ENCODE results near the gene ARID1B. TPM values are rescaled to one million over a fixed set of nuclear protein-coding genes. Genes with fewer than 3 reads are reported as not detected.
A peak's percentile ranks its signal among the peaks of the same experiment; 100 is the strongest.

Gene ARID1B
- total RNA-seq, 1 experiment from 2014 or later = 13.9 TPM

DNA sequence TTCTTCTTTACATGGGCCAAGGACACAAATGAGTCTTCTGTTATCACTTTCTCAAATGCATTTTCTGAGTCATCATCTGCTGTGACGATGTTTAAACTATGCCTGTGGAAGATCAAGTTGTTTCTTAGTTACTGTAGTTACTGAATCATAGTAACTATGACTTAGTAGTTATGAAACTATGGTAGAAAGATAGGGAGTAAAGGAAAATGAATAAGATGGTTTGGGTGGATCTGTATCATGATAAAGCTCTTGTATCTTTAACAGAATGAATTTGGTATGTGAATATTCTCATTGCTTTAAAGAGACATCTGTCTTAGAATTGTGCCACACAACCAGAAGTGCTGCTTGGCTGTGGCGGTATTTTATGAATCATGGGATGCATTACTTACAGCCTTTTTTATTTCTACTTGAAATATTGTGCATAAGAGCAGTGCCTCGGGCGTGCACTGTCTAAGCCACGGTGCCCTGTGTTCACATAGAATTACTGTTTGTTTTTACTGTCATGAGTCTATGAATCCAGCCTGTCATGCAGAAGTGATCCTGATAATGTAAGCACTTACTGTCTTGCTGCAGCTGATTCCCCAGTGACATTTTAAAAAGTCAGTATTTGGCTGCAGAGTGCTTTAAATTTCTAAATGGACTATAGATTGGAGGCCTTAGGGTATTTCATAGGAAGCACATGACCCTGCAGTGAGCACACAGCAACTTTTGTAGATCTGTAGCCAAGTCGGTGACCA lies 330.9 kb downstream of the ARID1B start:
- DNase-seq (ENCODE audit: low read depth in 1 of 2, low spot score in 2 of 2) = peak in 1 of 2 experiments; percentile 73
- H3K4me3 ChIP-seq = no peak overlapping the region
- no peaks in the 10 kb centered on the region for H3K9me3 ChIP-seq (replicated peaks)
- H3K4me1 ChIP-seq (replicated peaks) = peaks cover 28% of the 10 kb centered on the region
- no peaks in the 10 kb centered on the region for H3K36me3 ChIP-seq
- H3K27me3 ChIP-seq (replicated peaks) = no peaks in the 10 kb centered on the region
- H3K27ac ChIP-seq = peak overlapping the region; percentile 88

DNA sequence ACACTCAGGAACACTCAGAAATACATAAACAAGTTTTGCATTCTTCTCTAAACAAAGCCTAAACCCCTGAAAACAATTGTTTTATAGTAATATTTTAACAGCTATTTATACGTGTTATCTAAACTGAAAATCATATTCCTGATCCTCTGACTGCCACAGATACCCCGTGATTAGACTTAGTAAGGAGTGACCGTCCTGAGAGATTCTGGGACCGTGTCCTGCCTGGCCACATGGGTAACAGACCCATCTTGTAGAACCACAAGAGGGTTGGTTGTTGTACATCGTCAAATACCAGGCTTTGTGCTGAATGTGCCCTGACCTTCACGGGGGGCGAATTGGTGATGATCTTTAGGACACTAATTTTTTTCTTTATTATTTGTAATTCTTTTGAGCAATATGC lies 331.7 kb downstream of the ARID1B start:
- Histone ChIP-seq H3K36me3 (0 out of 2 replicates have a peak, but pooled peaks cover 5% of the 10 kb centered on the region), H3K4me3 (no peak overlapping the region), H3K27ac (peak overlapping the region; percentile 88), H3K27me3 (replicated peaks) (no peaks in the 10 kb centered on the region), H3K4me1 (replicated peaks) (peaks cover 28% of the 10 kb centered on the region), H3K9me3 (replicated peaks) (no peaks in the 10 kb centered on the region)
- DNase-seq (ENCODE audit: low read depth in 1 of 2, low spot score in 2 of 2) = no peak

DNA sequence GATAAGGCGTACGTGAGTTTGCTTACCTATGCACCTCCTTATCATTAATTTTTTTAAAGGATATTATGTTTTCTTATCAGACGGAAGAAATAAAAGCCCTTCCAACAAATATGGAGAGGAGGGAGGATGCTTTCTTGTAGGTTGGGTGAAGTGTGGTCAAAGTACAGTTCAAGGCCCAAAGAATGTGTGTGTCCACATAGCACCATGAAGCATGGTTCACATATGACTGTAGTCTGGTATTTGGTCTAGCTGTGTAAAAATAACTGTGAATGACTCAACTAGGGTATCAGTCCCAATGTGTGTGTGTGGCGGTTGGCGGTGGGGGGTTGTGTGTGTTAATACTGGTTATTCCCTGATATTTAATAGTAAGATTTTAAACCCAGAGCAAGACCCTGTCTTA lies 333.4 kb downstream of the ARID1B start:
- Histone ChIP-seq H3K27ac (no peak overlapping the region), H3K4me1 (replicated peaks) (peaks cover 28% of the 10 kb centered on the region), H3K4me3 (no peak overlapping the region), H3K9me3 (replicated peaks) (no peaks in the 10 kb centered on the region), H3K27me3 (replicated peaks) (no peaks in the 10 kb centered on the region), H3K36me3 (0 out of 2 replicates have a peak, but pooled peaks cover 5% of the 10 kb centered on the region)
- DNase-seq (ENCODE audit: low read depth in 1 of 2, low spot score in 2 of 2) = no peak

DNA sequence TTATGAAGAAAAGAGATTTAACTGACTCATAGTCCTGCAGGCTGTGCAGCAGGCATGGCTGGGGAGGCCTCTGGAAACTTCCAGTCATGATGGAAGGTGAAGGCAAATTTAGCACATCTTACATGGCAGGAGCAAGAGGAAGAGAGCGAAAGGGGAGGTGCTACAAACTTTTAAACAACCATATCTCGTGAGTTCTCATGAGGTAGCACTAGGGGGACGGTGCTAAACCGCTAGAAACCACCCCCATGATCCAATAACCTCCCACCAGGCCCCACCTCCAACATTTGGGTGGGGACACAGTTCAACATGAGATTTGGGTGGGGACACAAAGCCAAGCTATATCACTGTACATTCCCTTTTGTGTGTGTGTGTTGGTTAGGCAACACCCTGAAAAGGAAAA lies 336.2 kb downstream of the ARID1B start:
- 0 out of 2 replicates have a peak, but pooled peaks cover 5% of the 10 kb centered on the region for H3K36me3 ChIP-seq
- H3K4me3 ChIP-seq = no peak overlapping the region
- no peak for DNase-seq (ENCODE audit: low read depth in 1 of 2, low spot score in 2 of 2)
- H3K9me3 ChIP-seq (replicated peaks) = no peaks in the 10 kb centered on the region
- H3K27me3 ChIP-seq (replicated peaks) = no peaks in the 10 kb centered on the region
- H3K27ac ChIP-seq = no peak overlapping the region
- peaks cover 5% of the 10 kb centered on the region for H3K4me1 ChIP-seq (replicated peaks)

DNA sequence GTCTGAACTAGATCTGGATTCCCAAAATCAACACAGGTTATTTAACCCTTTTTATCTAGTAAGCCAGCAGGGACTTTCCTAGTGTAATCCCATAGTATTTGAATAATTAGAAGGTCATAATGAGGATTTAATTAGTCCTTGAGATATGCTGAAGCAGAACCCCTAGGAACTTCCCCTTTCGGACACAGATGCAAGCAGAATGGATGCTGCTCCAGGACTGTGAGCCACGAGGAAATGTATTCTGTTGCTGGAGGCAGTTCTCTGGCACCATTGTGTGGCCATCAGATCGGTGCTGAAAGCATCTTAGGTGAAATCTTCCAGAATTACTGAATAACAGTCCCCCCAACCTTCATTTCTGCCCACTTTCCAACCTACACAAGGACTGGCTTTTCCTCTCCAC lies 339.2 kb downstream of the ARID1B start:
- H3K9me3 ChIP-seq (replicated peaks) = no peaks in the 10 kb centered on the region
- 0 out of 2 replicates have a peak, but pooled peaks cover 9% of the 10 kb centered on the region for H3K36me3 ChIP-seq
- no peaks in the 10 kb centered on the region for H3K27me3 ChIP-seq (replicated peaks)
- no peak overlapping the region for H3K4me3 ChIP-seq
- H3K4me1 ChIP-seq (replicated peaks) = no peaks in the 10 kb centered on the region
- H3K27ac ChIP-seq = no peak overlapping the region
- no peak for DNase-seq (ENCODE audit: low read depth in 1 of 2, low spot score in 2 of 2)

DNA sequence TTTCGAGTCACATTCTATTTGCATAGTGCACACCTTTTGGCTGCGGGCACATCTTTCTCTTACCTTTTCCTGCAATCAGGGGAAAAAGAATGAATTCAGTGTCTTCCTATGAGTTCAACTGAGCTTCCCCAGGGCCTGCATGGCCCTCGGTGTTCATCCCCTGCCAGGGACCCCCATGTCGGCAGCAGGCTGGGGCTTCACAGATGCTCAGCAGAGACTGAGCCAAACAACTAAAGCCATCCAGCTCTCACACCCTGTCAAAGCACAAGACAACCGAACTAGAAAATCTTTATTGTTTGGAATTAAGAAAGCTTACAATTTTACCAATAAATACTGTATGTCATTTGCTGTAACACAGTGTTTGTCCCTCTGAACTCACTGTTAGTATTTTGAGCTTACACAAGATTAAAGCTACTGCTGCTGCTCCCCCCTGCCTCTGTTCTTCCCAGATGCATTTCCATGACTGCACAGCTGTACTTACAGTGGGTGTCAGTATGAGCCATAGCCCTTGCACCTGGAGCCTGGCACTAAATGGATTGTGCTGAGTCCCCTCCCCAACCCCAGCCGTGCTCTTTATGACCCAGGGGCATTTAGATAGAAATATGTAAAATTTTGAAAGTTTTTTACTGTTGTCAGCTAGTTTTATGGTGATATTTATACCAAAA lies 340.4 kb downstream of the ARID1B start:
- DNase-seq (ENCODE audit: low read depth in 1 of 2, low spot score in 2 of 2) = no peak
- Histone ChIP-seq H3K27ac (no peak overlapping the region), H3K27me3 (replicated peaks) (no peaks in the 10 kb centered on the region), H3K9me3 (replicated peaks) (no peaks in the 10 kb centered on the region), H3K36me3 (0 out of 2 replicates have a peak, but pooled peaks cover 9% of the 10 kb centered on the region), H3K4me1 (replicated peaks) (no peaks in the 10 kb centered on the region), H3K4me3 (no peak overlapping the region)

DNA sequence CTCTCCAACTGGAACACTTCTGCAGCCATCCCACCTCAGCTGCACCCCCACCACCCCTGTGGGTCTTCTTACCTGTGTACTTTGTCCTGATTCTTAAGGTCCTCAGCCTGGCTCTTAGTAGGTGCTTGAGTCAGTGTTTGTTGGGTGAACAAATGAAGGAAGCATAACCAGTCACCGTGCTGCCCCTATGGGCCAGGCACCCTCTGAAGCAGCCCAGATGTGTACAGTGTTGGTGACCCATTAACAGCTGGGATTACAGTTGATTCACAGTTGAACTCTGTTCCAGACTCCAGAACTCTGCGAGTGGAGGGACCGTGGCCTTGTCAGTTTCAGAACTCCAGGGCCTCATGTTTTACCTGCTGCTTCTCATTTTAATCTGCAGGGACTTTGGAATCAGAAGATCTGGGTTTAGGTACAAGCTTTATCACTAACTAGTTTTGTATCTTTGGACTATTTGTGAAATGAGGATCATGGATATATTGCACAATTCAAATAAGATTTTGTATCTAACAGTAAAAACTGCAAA lies 342.4 kb downstream of the ARID1B start:
- H3K27me3 ChIP-seq (replicated peaks) = no peaks in the 10 kb centered on the region
- no peak for DNase-seq (ENCODE audit: low read depth in 1 of 2, low spot score in 2 of 2)
- H3K27ac ChIP-seq = no peak overlapping the region
- peaks cover 8% of the 10 kb centered on the region; the same call in 1 of the 2 replicates for H3K36me3 ChIP-seq
- H3K4me1 ChIP-seq (replicated peaks) = no peaks in the 10 kb centered on the region
- H3K9me3 ChIP-seq (replicated peaks) = no peaks in the 10 kb centered on the region
- no peak overlapping the region for H3K4me3 ChIP-seq

DNA sequence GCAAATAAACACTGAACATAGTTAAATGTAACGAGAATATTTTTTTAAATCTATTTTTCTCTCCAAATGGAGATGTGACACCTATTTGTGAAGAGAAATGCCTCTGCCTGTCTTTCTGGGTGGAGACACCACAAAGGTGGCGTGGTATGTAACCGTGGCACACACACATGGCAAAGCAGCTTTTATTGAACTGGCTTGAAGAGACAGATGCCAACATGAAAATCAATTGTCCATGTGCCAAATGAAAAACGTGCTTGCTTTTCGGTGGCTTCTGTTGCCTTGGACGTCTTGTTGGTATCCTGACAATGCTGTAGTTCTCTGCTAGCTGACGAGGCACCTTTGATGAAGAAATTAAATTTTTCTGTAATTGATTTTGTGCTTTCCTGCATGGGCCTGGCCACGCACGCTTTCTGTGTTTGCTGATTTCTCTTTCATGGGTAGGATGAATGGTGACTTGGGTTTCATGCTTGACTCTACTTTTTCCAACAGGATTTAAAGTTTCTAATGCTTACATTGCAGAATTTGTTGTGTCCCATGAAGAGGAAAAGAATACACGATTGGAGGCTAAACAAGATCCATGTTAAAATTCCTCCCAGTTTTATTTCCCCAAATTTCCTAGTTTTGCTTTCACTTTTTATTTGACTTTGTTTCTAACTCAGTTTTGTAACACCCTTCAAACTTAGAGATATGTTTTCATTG lies 343.5 kb downstream of the ARID1B start:
- Histone ChIP-seq H3K4me1 (replicated peaks) (no peaks in the 10 kb centered on the region), H3K27ac (no peak overlapping the region), H3K36me3 (peaks cover 8% of the 10 kb centered on the region; the same call in 1 of the 2 replicates), H3K9me3 (replicated peaks) (no peaks in the 10 kb centered on the region), H3K27me3 (replicated peaks) (no peaks in the 10 kb centered on the region), H3K4me3 (no peak overlapping the region)
- no peak for DNase-seq (ENCODE audit: low read depth in 1 of 2, low spot score in 2 of 2)

DNA sequence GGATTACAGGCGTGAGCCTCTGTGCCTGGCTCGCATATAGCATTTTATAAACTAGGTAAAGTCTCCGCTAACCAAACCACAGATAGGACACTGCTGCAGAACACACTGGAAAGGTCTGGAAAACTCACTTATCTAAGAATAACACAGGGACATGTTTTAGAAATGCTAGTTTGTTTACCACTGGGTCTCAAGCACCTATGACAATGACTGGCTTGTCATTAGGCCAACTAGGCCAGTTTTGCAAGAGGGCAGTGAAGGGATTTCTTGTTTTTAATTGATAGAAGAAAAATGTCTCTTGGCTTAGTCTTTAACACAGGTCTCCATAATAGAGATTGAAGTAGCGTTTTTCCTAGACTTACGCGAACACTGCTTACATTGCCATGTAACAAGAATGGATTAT lies 344.7 kb downstream of the ARID1B start:
- no peak overlapping the region for H3K27ac ChIP-seq
- no peak for DNase-seq (ENCODE audit: low read depth in 1 of 2, low spot score in 2 of 2)
- no peak overlapping the region for H3K4me3 ChIP-seq
- no peaks in the 10 kb centered on the region for H3K9me3 ChIP-seq (replicated peaks)
- H3K36me3 ChIP-seq = peaks cover 8% of the 10 kb centered on the region; the same call in 1 of the 2 replicates
- no peaks in the 10 kb centered on the region for H3K4me1 ChIP-seq (replicated peaks)
- H3K27me3 ChIP-seq (replicated peaks) = no peaks in the 10 kb centered on the region

DNA sequence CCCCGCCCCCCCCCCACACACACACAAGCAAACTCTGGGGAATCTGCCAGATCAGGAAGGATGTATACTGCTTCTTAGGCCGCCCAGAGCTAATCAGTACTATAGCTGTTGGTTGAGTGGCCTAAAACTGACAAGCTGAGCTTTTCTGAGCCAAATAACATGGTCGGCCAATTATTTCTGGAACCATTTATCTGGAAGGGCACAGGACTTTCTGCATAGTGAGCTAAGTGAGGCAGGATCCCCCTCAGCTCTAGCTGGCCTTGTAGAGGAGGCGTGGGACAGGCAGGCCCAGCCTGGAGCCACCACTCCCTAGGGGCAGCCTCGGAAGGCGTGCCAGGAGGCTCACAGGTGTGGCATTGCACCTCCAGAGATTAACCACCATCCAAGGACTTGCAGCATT lies 346.1 kb downstream of the ARID1B start:
- no peak overlapping the region for H3K27ac ChIP-seq
- DNase-seq (ENCODE audit: low read depth in 1 of 2, low spot score in 2 of 2) = no peak
- no peaks in the 10 kb centered on the region for H3K4me1 ChIP-seq (replicated peaks)
- H3K4me3 ChIP-seq = no peak overlapping the region
- H3K27me3 ChIP-seq (replicated peaks) = no peaks in the 10 kb centered on the region
- H3K36me3 ChIP-seq = peaks cover 8% of the 10 kb centered on the region; the same call in 1 of the 2 replicates
- H3K9me3 ChIP-seq (replicated peaks) = no peaks in the 10 kb centered on the region

DNA sequence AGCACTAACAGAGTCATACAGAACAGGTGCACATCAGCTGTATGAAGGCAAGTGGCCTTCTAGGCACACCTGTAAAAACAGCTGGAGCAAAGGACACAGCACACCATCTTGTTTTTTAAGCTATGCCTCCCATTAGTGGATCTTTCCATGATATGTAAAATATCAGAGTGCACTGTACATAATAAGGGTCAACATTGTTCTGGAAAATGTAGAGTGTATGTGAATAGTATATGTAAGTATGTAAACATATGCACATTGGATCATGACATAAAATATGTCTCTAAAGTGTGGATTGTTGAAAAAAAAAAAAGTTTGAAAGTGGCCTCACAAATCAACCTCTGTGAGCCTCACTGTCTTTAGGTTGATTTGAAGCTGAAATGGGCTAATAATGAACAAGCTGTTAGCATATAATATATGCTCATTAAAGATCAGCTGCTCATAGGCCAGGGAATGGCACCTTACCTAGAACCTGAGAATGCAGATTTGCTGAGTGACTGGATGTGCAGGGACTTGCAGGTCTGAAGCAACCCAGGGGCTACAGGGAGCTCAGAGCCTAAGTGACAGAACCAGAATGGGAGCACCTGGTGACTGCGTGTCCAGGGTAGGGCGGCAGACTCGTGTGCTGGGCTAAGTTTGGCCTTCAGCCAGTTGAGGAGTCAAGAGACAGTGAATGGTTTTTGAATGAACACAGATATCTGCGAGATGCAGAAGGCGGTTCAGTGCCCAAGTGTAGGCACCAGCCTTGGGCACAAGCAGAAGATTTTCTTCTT lies 347.5 kb downstream of the ARID1B start:
- no peak overlapping the region for H3K27ac ChIP-seq
- no peak for DNase-seq (ENCODE audit: low read depth in 1 of 2, low spot score in 2 of 2)
- no peaks in the 10 kb centered on the region for H3K9me3 ChIP-seq (replicated peaks)
- H3K4me3 ChIP-seq = no peak overlapping the region
- H3K36me3 ChIP-seq = peaks cover 8% of the 10 kb centered on the region; the same call in 1 of the 2 replicates
- no peaks in the 10 kb centered on the region for H3K4me1 ChIP-seq (replicated peaks)
- no peaks in the 10 kb centered on the region for H3K27me3 ChIP-seq (replicated peaks)

DNA sequence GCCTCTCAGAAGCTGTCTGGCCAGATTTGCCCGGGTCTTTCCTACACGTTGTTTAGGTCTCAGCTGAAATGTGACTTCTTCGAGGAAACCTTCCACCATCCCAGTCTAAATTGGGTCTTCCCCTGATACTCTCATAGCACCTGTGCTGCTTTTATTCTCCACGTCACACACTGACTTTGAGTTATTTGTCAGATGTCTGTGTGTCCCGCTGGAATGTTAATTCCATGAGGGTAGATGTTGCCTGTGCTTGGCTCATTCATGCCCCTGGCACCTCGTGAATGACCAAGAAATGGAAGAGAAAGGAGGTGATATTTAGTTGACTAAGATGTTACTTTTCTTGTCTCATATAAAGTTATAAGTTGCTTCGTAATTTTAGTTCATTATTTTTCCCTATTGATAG lies 348.4 kb downstream of the ARID1B start:
- no peaks in the 10 kb centered on the region for H3K9me3 ChIP-seq (replicated peaks)
- no peak overlapping the region for H3K27ac ChIP-seq
- no peak overlapping the region for H3K4me3 ChIP-seq
- no peaks in the 10 kb centered on the region for H3K27me3 ChIP-seq (replicated peaks)
- DNase-seq (ENCODE audit: low read depth in 1 of 2, low spot score in 2 of 2) = no peak
- no peaks in the 10 kb centered on the region for H3K4me1 ChIP-seq (replicated peaks)
- peaks cover 8% of the 10 kb centered on the region; the same call in 1 of the 2 replicates for H3K36me3 ChIP-seq
